Pancreas (tissue), 10 donors: ENCODE results near the gene DIP2B. TPM values are rescaled to one million over a fixed set of nuclear protein-coding genes. Genes with fewer than 3 reads are reported as not detected.

Experiments used
- ATAC-seq, 4 donors: fragments of 200-7000 bp; cut with Tn5 transposase; one replicate each; pipeline versions ENCODE4 v1.8.0 to v1.9.1; 2020; ENCODE audit warnings: mild to moderate bottlenecking in 4 of 4, moderate library complexity in 4 of 4
- DNase-seq, 6 donors: peaks; one replicate each; pipeline ENCODE4 v3.0.0-alpha.2; 2020
- FAIRE-seq: peaks from 2 replicates; lab custom pipeline; 2012; peaks lifted over from hg19 to GRCh38; lab: Jason Lieb, UNC
- H3K27ac ChIP-seq, 4 donors: fragments of 200-600 bp; sonication (generic); 1 replicate in 3 of 4; 2 replicates in 1 of 4; pipeline versions ENCODE4 v1.5.0 to v1.8.0; 2020
- H3K27me3 ChIP-seq, 4 donors: fragments of 200-600 bp; one replicate each; pipeline ENCODE4 v1.8.0; 2021
- H3K36me3 ChIP-seq, 3 donors: fragments of 200-600 bp; sonication (generic) in 1 of 3; one replicate each; pipeline versions ENCODE4 v1.5.0 to v1.8.0; 2020 to 2021
- H3K4me1 ChIP-seq, 3 donors: fragments of 200-600 bp; one replicate each; pipeline ENCODE4 v1.8.0; 2021
- H3K4me3 ChIP-seq, 4 donors: fragments of 200-600 bp; sonication (generic) in 2 of 4; one replicate each; pipeline versions ENCODE4 v1.5.0 to v1.8.0; 2020 to 2021
- H3K9me3 ChIP-seq, 4 donors: fragments of 200-600 bp; one replicate each; pipeline ENCODE4 v1.8.0; 2021
- CTCF ChIP-seq, 4 donors: fragments of 200-600 bp; sonication (generic) in 3 of 4; IDR thresholded peaks; one replicate each; pipeline versions ENCODE4 v1.5.0 to v1.8.0; 2021; ENCODE audit warnings: antibody characterized with exemption in 4 of 4
- WGBS, 2 donors: extraction: QIAGEN DNeasy Blood & Tissue Kit; methylation state at CpG; one replicate each; pipeline ENCODE4 v1.1.7; 2013; 5-methylcytosine and 5-hydroxymethylcytosine counted together
- intact Hi-C, 3 donors: fragments of 100-400 bp; cut with DNase I; formaldehyde crosslinking; loops; one replicate each; pipeline versions ENCODE4 v1.11.1 to v1.14.2; 2022
- polyA plus RNA-seq, 2 donors: library from polyadenylated mRNA; stranded (reverse); fragments of 200-250 nt; gene quantifications; one replicate each; pipeline ENCODE4 v1.2.3, GENCODE V29; 2013
- total RNA-seq, 6 donors: library from RNA; stranded (reverse); fragmentation: NEBNext Ultra II Directional in 4 of 6; extraction: Animal tissue kit (Norgen Biotek cat#: 25700) in 4 of 6; gene quantifications; one replicate each; pipeline versions ENCODE4 v1.2.1 to v1.2.4, GENCODE V29; 2021 to 2023
- donor health status: healthy with polysubstance abuse.
- donor health status: DM: no; HTN: no; CAD: no; lungs with moderate emphysema.
- donor health status: DM: no; HTN: no; CAD: no.
- donor health status: control.
- donor health status: control.
- donor health status: Bipolar disorder and iron deficiency.
- donor health status: DM: yes; HTN: yes; CAD: no.
- donor health status: DM: no; HTN: no; CAD: no.
- donor health status: DM: no; HTN: no; CAD: no.
- donor health status: DM: yes; HTN: yes; CAD: no.

The DIP2B gene
- total and polyA plus RNA-seq, 8 donors: 3.2 to 15.9 (median 9.2) TPM

DNA sequence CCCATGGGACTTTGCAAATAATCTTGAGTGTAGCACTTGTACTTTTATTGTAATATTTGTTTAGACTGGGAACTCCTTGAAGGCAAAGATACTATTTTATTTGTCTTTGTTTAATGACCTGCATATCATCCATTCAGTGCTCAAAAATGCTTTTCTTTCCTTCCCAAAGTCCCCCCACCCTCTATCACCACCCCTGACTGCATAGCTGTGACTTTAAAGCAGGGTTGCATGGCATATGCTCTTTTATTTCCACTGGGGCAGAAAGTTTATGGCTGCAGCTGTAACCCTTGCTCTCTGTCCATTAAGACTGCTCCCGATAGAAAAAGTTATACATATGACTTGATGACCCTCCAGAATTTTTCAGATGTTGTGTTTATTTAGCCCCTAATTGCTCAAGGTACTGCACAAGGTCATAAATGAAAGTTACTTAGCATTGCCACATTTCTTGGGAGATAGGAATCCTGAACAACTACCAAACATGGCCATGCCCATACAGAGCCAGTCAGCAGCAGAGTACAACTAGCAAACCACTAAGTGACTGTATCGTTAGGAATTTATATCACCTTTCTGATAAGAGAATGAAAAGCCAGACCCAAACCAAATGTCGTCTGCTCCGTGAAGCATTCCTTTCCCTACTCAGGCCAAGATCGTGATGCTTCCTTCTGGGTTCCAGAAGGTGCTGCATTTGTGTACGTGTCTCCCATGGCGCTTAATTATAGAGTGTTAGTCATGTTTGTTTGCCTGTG lies 114.3 kb downstream of the DIP2B start:
- intact Hi-C loops: no loop called here
- peak overlapping the region in 1 of 4 donors; percentile 16 for H3K27ac ChIP-seq
- FAIRE-seq (no peak), ATAC-seq (peak; percentile 58 to 70 (median 64)), DNase-seq (peak in 1 of 6 donors; percentile 16)
- 49 to 60% methylated on average over 7 of the region's 7 CpGs for WGBS, 2 donors
- H3K9me3 ChIP-seq: no peaks in the 10 kb centered on the region
- H3K4me1 ChIP-seq: peaks cover 16 to 35% (median 19%) of the 10 kb centered on the region in 3 donors
- no peaks in the 10 kb centered on the region for H3K36me3 ChIP-seq
- TF ChIP-seq CTCF (IDR thresholded peaks at IDR 0.05): no peak
- no peaks in the 10 kb centered on the region for H3K27me3 ChIP-seq
- no peak overlapping the region for H3K4me3 ChIP-seq

GRCh38 chr12:50619610-50619958 lies 114.8 kb downstream of the DIP2B start:
- TF ChIP-seq CTCF (IDR thresholded peaks at IDR 0.05): no peak
- DNase-seq: no peak
- no peaks in the 10 kb centered on the region for H3K36me3 ChIP-seq
- H3K9me3 ChIP-seq: no peaks in the 10 kb centered on the region
- no peak for ATAC-seq
- WGBS, 2 donors: 88 to 93% methylated on average over 2 of the region's 2 CpGs
- peaks cover 16 to 36% (median 19%) of the 10 kb centered on the region in 3 donors for H3K4me1 ChIP-seq
- H3K4me3 ChIP-seq: no peak overlapping the region
- no peaks in the 10 kb centered on the region for H3K27me3 ChIP-seq
- no peak for FAIRE-seq
- intact Hi-C loops: no loop called here
- H3K27ac ChIP-seq: peak overlapping the region in 1 of 4 donors; percentile 16

DNA sequence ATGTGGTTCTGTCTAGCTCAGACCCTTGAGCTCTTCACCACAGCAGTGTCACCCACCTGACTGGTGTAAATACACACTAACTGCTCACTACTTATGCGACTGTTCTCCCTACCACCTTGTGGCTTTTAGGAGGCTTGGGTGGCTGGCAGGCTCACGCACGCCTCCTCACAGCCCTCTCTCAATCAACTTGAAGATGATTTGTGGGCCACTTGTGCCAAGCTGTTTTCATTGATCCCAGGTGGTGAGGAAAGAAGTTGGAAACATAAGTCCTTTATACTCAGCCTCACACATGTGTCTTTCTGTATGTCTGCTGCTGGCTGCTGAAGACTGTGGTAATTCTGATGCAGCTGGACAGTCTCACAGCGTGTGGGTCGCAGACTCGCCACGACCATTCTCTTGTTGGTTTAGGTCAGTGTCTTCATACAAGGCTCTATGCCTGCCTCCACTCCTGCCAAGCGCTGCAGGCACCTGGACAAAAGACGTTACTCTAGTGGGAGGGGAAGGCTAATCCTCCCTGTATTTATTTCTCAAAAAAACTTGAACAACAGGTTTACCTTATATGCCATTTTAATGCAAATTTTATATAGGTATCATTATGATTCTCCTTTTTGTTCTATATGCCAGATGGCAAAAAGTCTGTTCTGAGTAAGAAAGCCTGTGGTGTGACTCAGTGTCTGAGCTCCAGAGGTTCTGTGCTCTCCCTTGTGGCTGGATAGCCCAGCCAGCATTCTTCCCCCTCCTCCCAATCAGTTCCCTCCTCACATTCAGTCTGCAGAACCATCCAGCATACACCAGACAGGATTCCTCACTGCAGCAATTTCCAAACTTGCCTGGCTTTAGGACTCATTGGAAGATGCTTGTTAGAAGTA lies 115.6 kb downstream of the DIP2B start:
- H3K4me1 ChIP-seq: peaks cover 16 to 36% (median 19%) of the 10 kb centered on the region in 3 donors
- H3K27me3 ChIP-seq: no peaks in the 10 kb centered on the region
- H3K9me3 ChIP-seq: no peaks in the 10 kb centered on the region
- intact Hi-C loops: no loop called here
- H3K36me3 ChIP-seq: no peaks in the 10 kb centered on the region
- H3K27ac ChIP-seq: no peak overlapping the region
- H3K4me3 ChIP-seq: no peak overlapping the region
- TF ChIP-seq CTCF (IDR thresholded peaks at IDR 0.05): no peak
- ATAC-seq: peak in 3 of 4 donors; percentile 55 to 69 (median 68)
- FAIRE-seq: no peak
- 66 to 70% methylated on average over 9 of the region's 9 CpGs for WGBS, 2 donors
- no peak for DNase-seq

DNA sequence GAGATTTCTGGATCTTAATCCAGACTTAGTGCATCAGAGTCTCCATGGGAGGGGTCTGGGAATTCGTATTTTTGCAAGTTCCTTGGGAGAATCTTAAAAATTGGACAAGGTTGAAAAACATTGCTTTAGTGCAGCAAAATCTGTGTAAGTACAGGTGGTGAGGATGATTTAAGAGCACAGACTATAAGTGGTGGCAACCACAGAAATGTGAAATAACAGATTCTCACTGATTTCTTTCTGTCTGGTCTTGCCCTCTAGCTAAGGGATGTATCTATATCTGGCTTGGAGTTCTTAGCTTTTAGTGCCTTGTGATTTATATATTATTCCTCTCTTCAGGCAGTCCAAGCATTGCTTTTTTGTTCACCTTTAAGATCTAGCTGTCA lies 116.2 kb downstream of the DIP2B start:
- WGBS, 2 donors: 80 to 81% methylated on average over 1 of the region's 1 CpG

More for the DNA sequence above, 116.2 kb downstream of the DIP2B start:
- H3K36me3 ChIP-seq: no peaks in the 10 kb centered on the region
- ATAC-seq (no peak), FAIRE-seq (no peak), DNase-seq (no peak)
- H3K4me1 ChIP-seq: peaks cover 16 to 36% (median 19%) of the 10 kb centered on the region in 3 donors
- intact Hi-C loops: no loop called here
- no peak for TF ChIP-seq CTCF (IDR thresholded peaks at IDR 0.05)
- H3K9me3 ChIP-seq: no peaks in the 10 kb centered on the region
- H3K4me3 ChIP-seq: no peak overlapping the region
- H3K27me3 ChIP-seq: no peaks in the 10 kb centered on the region
- H3K27ac ChIP-seq: no peak overlapping the region
